B cell (primary cell): ENCODE data around the gene HSDL2. TPM values are rescaled to one million over a fixed set of nuclear protein-coding genes. Genes with fewer than 3 reads are reported as not detected.

ENCODE experiments used
- ATAC-seq: fragments of 200-7000 bp; cut with Tn5 transposase; one replicate; pipeline ENCODE4 v1.10.0; 2021; ENCODE audit warnings: low read depth, mild to moderate bottlenecking, moderate number of reproducible peaks, moderate library complexity
- CTCF ChIA-PET: fragments of 350-600 bp; sonication (Branson Sonifier 250); formaldehyde crosslinking; loops from one replicate; lab custom pipeline; 2021; ENCODE audit warnings: antibody characterized with exemption, inconsistent platforms; lab: Charles Lee
- POLR2A ChIA-PET: fragments of 350-600 bp; sonication (Branson Sonifier 250); formaldehyde crosslinking; loops from one replicate; lab custom pipeline; 2021; ENCODE audit warnings: antibody characterized with exemption; lab: Charles Lee
- DNase-seq: peaks from one replicate; pipeline ENCODE4 v3.0.0; 2013
- H2AFZ ChIP-seq: 2 replicates; pipeline ENCODE4 v1.6.1; 2012; ENCODE audit warnings: mild to moderate bottlenecking, low read depth, low read length; ENCODE audit not compliant: insufficient read depth, poor library complexity, severe bottlenecking
- H3K27ac ChIP-seq, 2 donors: 1 replicate in 1 of 2; 2 replicates in 1 of 2; pipeline ENCODE4 v1.5.1; 2012 to 2013; ENCODE audit warnings: low read length in 2 of 2, mild to moderate bottlenecking in 2 of 2, moderate library complexity in 1 of 2
- H3K27me3 ChIP-seq, 4 experiments: fragments of 200-600 bp in 1 of 4; sonication (generic) in 1 of 4; replicated peaks in 1 of 4; 1 replicate in 2 of 4; 2 replicates in 2 of 4; pipeline versions ENCODE4 v1.6.1 to v1.7.0; 2013 to 2016; ENCODE audit warnings: low read length in 3 of 4, mild to moderate bottlenecking in 2 of 4, mixed read lengths in 1 of 4, moderate library complexity in 1 of 4; ENCODE audit not compliant: insufficient read depth in 4 of 4, control insufficient read depth in 3 of 4; ENCODE audit errors: control extremely low read depth in 1 of 4
- H3K36me3 ChIP-seq, 2 experiments: replicated peaks in 1 of 2; 1 replicate in 1 of 2; 2 replicates in 1 of 2; pipeline versions ENCODE4 v1.6.1 to v1.7.1; 2013; ENCODE audit warnings: low read length in 1 of 2; ENCODE audit not compliant: insufficient read depth in 2 of 2, control insufficient read depth in 1 of 2; ENCODE audit errors: control extremely low read depth in 1 of 2, extremely low read depth in 1 of 2
- H3K4me1 ChIP-seq, 2 donors: fragments of 200-600 bp in 1 of 2; sonication (generic) in 1 of 2; 1 replicate in 1 of 2; 2 replicates in 1 of 2; pipeline versions ENCODE4 v1.5.1 to v1.6.1; 2013 to 2017; ENCODE audit warnings: low read length in 2 of 2; ENCODE audit not compliant: control insufficient read depth in 2 of 2, insufficient read depth in 2 of 2
- H3K4me2 ChIP-seq: replicated peaks from 2 replicates; pipeline ENCODE3; 2012; ENCODE audit warnings: mild to moderate bottlenecking, low read depth, low read length; ENCODE audit not compliant: poor library complexity, severe bottlenecking
- H3K4me3 ChIP-seq, 5 experiments: fragments of 200-600 bp in 1 of 5; sonication (generic) in 1 of 5; 1 replicate in 3 of 5; 2 replicates in 2 of 5; pipeline versions ENCODE4 v1.5.1 to v1.7.0; 2011 to 2016; ENCODE audit warnings: low read length in 4 of 5, mild to moderate bottlenecking in 4 of 5, low read depth in 2 of 5, control low read depth in 1 of 5, moderate library complexity in 1 of 5; ENCODE audit not compliant: insufficient read depth in 1 of 5; ENCODE audit errors: control extremely low read depth in 1 of 5, extremely low read depth in 1 of 5
- H3K79me2 ChIP-seq: fragments of 200-600 bp; sonication (generic); one replicate; pipeline ENCODE4 v1.6.0; 2016; ENCODE audit warnings: low read length; ENCODE audit not compliant: control insufficient read depth, insufficient read depth
- H3K9ac ChIP-seq: fragments of 200-600 bp; sonication (generic); 2 replicates; pipeline ENCODE4 v1.6.1; 2017; ENCODE audit warnings: mild to moderate bottlenecking, low read length, moderate library complexity
- H3K9me3 ChIP-seq, 3 donors: one replicate each; pipeline versions ENCODE4 v1.6.1 to v1.7.1; 2013; ENCODE audit warnings: low read length in 2 of 3; ENCODE audit not compliant: control insufficient read depth in 2 of 3, insufficient read depth in 1 of 3; ENCODE audit errors: control extremely low read depth in 1 of 3
- H4K20me1 ChIP-seq: 2 replicates; pipeline ENCODE4 v1.6.0; 2012; ENCODE audit warnings: mild to moderate bottlenecking, low read length; ENCODE audit not compliant: insufficient read depth, control insufficient read depth, poor library complexity, severe bottlenecking
- H3K27ac Mint-ChIP-seq: one replicate; pipeline ENCODE4 v1.8.0; 2021; ENCODE audit warnings: mixed read lengths
- H3K27me3 Mint-ChIP-seq: one replicate; pipeline ENCODE4 v1.8.0; 2021; ENCODE audit warnings: mixed read lengths
- H3K4me1 Mint-ChIP-seq: one replicate; pipeline ENCODE4 v1.8.0; 2021; ENCODE audit warnings: mixed read lengths
- H3K4me3 Mint-ChIP-seq: one replicate; pipeline ENCODE4 v1.8.0; 2021; ENCODE audit warnings: mixed read lengths
- H3K9me3 Mint-ChIP-seq: one replicate; pipeline ENCODE4 v1.8.0; 2022; ENCODE audit warnings: mixed read lengths; ENCODE audit not compliant: insufficient read depth
- CTCF ChIP-seq: fragments of 200-600 bp; IDR thresholded peaks from one replicate; pipeline ENCODE4 v1.8.0; 2022; ENCODE audit warnings: antibody characterized with exemption, mild to moderate bottlenecking
- EZH2 ChIP-seq: IDR thresholded peaks from 2 replicates; pipeline ENCODE4 v1.6.1; 2012; ENCODE audit warnings: borderline replicate concordance, low read depth, mild to moderate bottlenecking, moderate library complexity, low read length; ENCODE audit not compliant: insufficient read depth, poor library complexity, severe bottlenecking
- WGBS: methylation state at CpG from one replicate; pipeline ENCODE4 v1.1.5; 2013; ENCODE audit warnings: missing lambda C conversion rate; ENCODE audit not compliant: insufficient coverage; 5-methylcytosine and 5-hydroxymethylcytosine counted together
- intact Hi-C: fragments of 100-400 bp; cut with micrococcal nuclease; formaldehyde crosslinking; loops from one replicate; pipeline ENCODE4 v1.10.0; 2022
- polyA plus RNA-seq: library from polyadenylated mRNA; depleted of rRNA; stranded (reverse); fragments of >200 nt; gene quantifications from 2 replicates; pipeline ENCODE4 v1.2.3, GENCODE V29; 2012
- total RNA-seq, 2 donors: library from RNA; stranded (reverse); fragments of 120-200 nt in 1 of 2; gene quantifications; 1 replicate in 1 of 2; 2 replicates in 1 of 2; pipeline versions ENCODE4 v1.2.3 to v1.2.4, GENCODE V29; 2013 to 2022

Gene HSDL2
- total and polyA plus RNA-seq, 2 donors (not counting 1 experiment from before 2014, with no cell fraction given): 5.8 to 11.7 TPM

DNA sequence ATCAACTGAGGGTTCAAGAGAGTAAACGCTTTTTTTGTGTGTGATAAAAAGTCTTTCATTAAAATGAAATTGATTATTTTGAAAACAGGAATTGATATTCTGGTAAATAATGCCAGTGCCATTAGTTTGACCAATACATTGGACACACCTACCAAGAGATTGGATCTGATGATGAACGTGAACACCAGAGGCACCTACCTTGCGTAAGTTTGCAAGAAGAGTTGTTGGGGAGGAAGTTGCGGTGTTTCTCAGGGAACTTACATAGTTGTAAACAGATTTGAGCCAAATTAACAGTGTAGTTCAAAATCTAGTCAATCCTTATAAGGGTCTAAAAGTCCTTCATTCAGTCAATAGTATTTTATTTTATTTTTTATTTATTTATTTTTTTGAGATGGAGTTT is 28.9 kb downstream of the HSDL2 start:
- H3K4me1 Mint-ChIP-seq: no peaks in the 10 kb centered on the region
- DNase-seq (no peak), ATAC-seq (no peak)
- H3K9me3 Mint-ChIP-seq: no peaks in the 10 kb centered on the region
- no peak overlapping the region for H2AFZ ChIP-seq
- H3K27me3 Mint-ChIP-seq: no peaks in the 10 kb centered on the region
- H3K4me2 ChIP-seq: no peak overlapping the region
- no peak overlapping the region for H3K27ac ChIP-seq
- no peaks in the 10 kb centered on the region for H3K9me3 ChIP-seq
- TF ChIP-seq CTCF: no peak
- TF ChIP-seq EZH2: no peak
- peaks cover 12 to 16% of the 10 kb centered on the region in 2 experiments for H3K36me3 ChIP-seq
- no peak overlapping the region for H3K4me3 Mint-ChIP-seq
- no peaks in the 10 kb centered on the region for H3K79me2 ChIP-seq
- no peak overlapping the region for H3K4me3 ChIP-seq
- WGBS: no CpG with 5 or more reads among the region's 4 CpGs
- H4K20me1 ChIP-seq: no peaks in the 10 kb centered on the region
- ChIA-PET POLR2A (no interaction called here), CTCF (no interaction called here)
- intact Hi-C loops: no loop called here
- no peak overlapping the region for H3K9ac ChIP-seq
- no peaks in the 10 kb centered on the region for H3K4me1 ChIP-seq
- no peaks in the 10 kb centered on the region for H3K27me3 ChIP-seq
- H3K27ac Mint-ChIP-seq: no peak overlapping the region

- Mint-ChIP-seq H3K4me1 (no peaks in the 10 kb centered on the region), H3K27me3 (no peaks in the 10 kb centered on the region), H3K4me3 (no peak overlapping the region), H3K27ac (no peak overlapping the region), H3K9me3 (no peaks in the 10 kb centered on the region)
- no peaks in the 10 kb centered on the region for H3K27me3 ChIP-seq
- no peaks in the 10 kb centered on the region for H3K79me2 ChIP-seq
- no peak overlapping the region for H3K27ac ChIP-seq
- WGBS: no CpG with 5 or more reads among the region's 4 CpGs
- H3K4me1 ChIP-seq: no peaks in the 10 kb centered on the region
- no peak overlapping the region for H3K9ac ChIP-seq
- H3K4me3 ChIP-seq: no peak overlapping the region
- intact Hi-C loops: no loop called here
- TF ChIP-seq EZH2: no peak
- no peak for TF ChIP-seq CTCF
- CTCF ChIA-PET: no interaction called here
- H4K20me1 ChIP-seq: no peaks in the 10 kb centered on the region
- POLR2A ChIA-PET: no interaction called here
- peaks cover 12 to 16% of the 10 kb centered on the region in 2 experiments for H3K36me3 ChIP-seq
- H2AFZ ChIP-seq: no peak overlapping the region
- no peak overlapping the region for H3K4me2 ChIP-seq
- DNase-seq: no peak
- no peaks in the 10 kb centered on the region for H3K9me3 ChIP-seq
- ATAC-seq: no peak
These were observed 29.9 kb downstream of the HSDL2 start for GRCh38 chr9:112409758-112410157.
